ENCODE measurements around the gene KCNK3.
"Not testable (repeated sequence)": the region's sequence is repeated elsewhere in the genome, so short reads cannot be mapped to it uniquely, and the experiment has no call there.

KCNK3 gene

DNA sequence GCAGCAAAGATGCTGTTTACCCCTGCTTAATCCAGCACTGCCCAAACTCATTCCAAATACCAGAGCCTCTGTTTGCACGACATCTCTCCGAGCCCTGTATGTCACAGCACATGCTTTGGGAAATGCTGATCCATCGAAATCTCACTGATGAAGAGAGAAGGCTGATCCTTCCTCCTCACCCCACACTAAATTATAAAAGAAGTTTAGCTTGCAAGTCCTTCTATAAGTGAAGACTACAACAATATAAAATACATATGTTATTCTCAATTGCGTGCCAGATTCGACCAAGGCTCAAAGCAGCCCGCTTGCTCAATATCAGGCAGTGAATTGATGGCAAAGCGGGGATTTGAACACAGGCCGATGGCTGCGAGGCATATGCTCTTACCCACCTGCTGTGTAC lies 40.9 kb downstream of the KCNK3 start:
- DNase-seq = no peak

DNA sequence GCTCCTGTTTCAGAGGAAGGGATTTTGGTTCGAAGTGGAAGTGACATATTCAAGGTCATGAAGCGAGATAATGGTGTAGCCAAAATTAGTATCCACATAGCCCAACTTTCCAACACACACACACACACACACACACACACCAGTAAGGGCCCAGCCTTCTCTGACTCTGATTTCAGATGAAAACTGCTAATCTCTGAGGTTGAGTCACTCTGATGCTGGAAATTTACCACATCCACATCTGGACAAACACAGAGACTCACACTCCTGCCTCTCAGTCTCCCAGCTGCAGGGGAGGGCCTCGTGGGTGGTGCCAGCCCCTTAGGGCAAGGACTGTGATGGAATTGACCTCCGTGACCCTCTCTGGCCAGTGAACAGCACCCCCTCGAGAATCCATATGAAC lies 42.6 kb downstream of the KCNK3 start:
- no peak for DNase-seq

DNA sequence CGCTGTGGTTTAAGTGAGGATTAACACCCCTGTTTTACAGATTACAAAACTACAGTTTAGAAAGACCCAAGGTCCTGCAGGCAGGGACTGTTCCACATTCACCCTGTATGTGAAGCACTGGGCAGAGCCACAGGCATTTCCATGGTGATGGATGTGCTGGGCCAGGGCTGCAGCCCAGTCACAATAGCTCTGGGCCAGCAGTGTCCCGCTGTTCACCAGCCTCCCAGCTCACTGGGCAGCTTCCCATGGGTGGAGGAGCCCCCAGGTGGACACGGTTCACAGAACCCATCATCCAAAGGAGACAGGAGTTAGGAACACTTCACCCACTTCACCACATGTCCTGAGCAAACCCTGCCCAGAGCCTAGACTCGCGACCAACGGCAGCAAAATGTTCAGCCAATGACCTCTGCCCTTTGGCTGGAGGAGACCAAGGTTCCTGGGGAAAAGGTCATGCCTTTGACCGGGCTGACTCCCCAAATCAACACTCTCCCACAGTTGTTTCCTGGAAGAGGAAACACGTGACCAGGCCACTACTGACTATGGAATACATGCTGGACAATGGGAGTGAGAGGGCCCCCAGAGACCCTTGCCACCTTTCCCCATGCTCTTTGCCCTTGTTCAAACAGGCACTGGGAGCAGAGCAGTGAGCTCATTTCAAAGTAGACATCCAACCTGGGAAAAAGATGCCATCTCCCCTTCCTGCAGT lies 43.5 kb downstream of the KCNK3 start:
- DNase-seq = no peak

DNA sequence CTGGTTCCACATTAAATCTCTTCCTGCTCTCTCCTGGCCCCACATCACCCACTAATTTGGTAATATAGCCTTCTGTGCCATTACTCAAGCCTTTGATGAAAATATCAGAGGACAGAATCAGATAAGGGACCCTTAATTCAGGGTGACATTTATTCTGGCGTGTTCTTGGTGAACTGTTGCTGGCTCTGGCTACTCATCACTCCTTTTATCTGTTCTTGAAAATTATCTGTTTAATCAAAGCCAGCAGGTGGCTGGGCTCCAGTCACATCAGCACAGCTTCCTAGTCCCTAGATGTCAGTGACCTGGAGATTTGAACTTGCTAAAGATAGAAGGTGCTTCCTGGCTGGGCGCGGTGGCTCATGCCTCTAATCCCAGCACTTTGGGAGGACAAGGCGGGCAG lies 44.7 kb downstream of the KCNK3 start:
- no peak for DNase-seq

DNA sequence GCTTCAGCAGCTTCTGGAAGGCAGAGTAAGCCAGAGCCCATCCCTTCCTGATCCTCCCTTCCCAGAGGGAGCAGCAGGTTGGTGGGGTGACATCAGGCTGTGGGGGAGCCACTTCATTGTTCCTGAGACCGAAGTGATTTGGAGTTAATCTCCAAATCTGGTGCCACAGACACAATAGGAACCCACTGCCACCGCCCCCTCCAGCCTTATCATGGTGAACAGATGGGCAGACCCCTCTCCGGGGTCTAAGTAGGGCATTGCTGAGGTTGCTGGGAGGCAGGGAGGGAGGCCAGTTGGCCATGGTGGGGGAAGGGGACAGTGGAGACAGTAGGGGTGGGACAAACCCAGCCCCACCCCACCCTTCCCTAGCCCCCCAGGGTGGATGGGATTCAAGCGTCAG lies 46.0 kb downstream of the KCNK3 start:
- no peak for DNase-seq

DNA sequence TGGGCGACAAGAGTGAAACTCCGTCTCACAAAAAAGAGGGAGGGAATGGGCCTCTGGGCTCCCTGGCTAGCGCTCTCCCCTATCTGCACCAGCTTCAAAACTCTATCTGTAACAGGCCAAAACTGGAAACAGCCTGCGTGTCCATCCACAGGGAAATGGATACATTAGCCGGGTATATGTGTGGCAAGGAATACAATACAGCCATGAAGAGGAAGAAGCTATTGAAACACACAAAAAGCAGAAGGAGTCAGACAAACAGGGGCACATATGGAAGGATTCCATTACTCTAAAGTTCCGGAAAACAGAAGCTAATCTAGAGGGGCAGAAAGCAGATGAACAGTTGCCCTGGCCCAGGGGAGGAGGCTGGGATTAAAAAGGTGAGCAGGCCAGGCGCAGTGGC lies 47.0 kb downstream of the KCNK3 start:
- DNase-seq = no peak

DNA sequence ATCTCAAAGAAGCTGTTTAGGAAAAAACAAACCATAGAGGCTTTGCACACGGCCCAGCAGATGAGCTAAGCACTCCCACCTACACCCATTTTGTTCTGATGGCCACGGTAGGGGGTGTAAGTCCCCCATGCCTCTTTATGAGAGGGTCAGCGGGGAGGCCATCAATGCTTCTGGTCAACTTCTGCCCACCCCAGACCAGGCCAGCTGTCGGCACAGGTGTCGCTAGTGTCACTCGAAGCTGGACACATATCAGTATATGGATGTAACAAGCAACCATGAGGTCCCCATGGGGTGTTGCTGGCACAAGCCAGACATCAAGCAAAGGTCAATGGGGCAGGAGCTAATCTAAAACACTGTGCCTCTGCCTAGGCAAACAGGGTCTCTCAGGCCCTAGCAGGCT lies 47.8 kb downstream of the KCNK3 start:
- DNase-seq = no peak

DNA sequence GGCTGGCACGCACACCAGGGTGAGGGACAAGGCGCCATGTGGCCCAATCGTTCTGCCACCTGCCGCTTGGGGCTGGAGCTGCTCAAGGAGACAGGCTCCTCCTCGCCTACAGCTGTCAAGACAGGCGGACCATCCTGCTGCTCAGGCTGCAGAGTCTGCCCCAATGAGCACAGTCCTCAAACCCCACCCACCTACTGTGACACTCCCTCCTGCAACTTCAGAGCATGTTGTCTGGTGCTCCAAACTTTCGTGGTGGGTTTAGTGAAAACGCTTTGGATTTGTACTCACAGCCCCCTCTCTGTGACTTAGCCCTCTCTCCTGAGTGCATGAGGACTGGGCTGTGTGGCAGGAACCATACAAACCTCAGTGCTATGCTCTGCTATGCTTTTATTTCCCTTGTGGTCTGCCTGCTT lies 48.4 kb downstream of the KCNK3 start:
- DNase-seq = no peak

DNA sequence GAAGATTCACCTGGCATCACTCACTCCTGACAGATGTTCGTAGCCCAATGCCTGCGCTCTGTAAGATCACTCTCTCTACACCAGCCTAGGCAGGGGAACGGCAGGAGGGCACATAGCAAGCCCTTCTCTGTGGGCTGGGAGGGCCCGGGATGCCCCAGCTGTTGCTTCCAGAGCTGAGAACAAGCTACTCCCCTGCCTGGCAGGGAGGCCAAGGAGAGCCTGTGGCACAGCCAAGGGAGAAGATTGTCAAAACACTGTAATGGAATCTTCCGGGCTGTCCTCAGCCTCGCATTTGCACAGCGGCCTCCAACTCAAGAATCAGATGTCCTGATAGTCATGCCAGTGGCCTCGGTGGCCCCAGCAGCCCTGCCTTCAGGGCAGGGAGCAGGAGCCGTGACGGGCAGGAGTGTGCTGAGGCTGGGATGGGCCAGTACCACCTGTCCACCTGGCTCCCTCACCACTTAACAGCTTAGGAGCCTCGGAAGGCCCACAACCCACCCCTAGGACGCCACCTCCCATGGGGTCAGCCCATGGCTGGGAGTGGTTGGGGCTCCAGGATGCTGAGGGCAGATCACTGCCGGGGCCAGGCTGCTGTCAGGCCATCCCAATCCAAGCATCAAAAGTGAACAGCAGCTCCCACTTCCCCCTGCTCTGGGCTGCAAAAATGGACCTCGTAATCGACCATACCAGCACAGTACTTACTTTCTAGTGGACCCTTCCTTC lies 49.7 kb downstream of the KCNK3 start:
- no peak for DNase-seq

DNA sequence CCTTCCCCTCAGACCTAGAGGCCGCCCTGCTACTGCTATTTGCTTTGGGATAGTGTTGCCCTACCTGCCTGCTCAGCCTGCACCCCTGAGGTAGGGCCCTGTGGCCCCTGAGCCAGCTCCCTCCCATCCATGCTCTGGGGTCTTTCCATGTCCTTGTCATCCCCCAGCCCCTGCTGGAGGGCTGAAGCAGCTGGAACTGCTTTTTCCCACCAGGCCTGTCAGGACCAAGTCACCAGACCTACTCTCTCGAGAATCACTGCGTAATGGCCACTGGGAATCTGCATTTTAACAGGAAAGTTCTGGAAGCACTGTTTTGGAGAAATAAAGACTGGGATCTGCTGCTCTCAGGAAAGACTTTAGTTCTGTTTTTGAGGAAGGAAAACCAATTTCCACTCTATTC lies 51.3 kb downstream of the KCNK3 start:
- DNase-seq = no peak

DNA sequence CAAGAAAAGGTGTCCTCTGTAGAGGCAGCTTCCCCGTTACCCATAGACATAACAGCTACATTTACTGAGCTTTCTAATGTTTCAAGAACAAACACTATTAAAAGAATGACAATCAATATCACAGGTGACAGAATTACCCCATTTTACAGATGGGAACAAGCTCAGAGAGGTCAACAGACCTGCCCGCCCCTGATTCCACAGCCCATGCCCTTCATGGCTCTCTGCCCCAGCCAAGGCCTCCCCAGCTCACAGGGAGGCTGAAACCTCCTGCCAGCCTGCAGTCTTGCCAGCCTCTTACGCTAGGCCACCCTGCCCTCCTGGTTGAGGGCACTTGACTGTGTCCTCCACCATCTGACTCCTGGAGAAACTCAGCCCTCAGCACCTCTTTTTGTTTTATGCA lies 52.4 kb downstream of the KCNK3 start:
- no peak for DNase-seq

DNA sequence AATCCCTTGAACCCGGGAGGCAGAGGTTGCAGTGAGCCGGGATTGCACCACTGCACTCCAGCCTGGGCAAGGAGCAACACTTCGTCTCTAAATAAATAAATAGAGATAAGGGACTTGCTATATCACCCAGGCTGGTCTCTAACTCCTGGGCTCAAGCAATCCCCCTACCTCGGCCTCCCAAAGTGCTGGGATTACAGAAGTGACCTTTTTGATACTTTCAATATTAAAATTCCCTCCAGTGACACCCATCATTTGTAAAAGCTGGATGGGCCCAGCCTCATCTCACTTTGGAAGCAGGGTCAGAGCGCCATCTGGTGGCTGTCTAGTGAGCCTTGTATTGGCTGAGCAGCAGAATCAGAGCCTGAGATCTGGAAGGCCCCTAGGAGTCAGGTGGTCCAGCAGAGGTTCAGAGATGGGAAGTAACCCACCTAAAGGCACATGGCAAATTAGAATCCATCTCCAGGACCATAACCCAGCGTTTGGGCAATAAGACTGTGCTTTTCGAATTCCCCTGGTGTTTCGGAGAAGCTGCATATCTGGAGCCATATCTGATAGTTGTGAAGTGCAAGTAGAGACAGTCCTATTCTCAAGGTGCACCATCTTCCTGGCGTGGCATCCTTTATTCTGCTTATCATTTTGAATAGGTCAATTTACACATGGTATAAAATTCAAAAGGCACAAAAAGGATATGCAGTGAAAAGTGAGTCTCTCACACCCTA lies 53.2 kb downstream of the KCNK3 start:
- DNase-seq = peak; percentile 67 to 78

DNA sequence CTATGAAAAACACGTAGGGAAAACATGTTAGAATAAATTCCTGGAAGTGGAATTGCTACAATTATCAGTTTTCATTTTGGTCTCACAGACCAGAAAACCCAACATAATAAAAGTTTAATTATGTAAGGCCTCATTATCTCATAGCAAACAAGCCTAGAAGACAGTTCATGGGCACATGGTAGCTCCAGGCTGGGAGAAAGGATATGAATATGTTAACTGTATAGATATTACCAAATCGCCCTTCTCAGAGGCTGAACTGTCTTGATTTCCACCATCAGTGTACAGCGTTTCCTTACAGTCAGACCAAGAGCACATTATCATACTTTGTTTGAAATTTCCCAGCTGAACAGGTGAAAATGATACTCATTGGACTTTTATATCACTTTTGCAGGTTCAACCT lies 54.4 kb downstream of the KCNK3 start:
- no peak for DNase-seq

DNA sequence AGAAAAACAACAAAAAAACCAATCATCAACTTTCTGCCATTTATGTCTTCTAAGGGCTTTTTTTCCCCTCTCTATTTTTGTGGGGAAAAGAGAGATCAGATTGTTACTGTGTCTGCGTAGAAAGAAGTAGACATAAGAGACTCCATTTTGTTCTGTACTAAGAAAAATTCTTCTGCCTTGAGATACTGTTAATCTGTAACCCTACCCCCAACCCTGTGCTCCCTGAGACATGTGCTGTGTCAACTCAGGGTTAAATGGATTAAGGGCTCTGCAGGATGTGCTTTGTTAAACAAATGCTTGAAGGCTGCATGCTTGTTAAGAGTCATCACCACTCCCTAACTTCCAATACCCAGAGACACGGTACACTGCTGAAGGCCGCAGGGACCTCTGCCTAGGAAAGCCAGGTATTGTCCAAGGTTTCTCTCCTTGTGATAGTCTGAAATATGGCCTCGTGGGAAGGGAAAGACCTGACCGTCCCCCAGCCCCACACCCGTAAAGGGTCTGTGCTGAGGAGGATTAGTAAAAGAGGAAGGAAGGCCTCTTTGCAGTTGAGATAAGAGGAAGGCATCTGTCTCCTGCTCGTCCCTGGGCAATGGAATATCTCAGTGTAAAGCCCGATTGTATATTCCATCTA lies 57.4 kb downstream of the KCNK3 start:
- not testable (repeated sequence) for DNase-seq

DNA sequence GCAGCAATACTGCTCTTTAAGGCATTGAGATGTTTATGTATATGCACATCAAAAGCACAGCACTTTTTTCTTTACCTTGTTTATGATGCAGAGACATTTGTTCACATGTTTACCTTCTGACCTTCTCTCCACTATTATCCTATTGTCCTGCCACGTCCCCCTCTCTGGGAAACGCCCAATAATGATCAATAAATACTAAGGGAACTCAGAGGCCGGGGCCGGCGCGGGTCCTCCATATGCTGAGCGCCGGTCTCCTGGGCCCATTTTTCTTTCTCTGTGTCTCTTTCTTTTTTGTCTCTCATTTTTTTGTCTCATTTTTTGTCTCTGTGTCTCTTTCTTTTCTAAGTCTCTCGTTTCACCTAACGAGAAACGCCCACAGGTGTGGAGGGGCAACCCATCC lies 57.9 kb downstream of the KCNK3 start:
- DNase-seq = not testable (repeated sequence)

DNA sequence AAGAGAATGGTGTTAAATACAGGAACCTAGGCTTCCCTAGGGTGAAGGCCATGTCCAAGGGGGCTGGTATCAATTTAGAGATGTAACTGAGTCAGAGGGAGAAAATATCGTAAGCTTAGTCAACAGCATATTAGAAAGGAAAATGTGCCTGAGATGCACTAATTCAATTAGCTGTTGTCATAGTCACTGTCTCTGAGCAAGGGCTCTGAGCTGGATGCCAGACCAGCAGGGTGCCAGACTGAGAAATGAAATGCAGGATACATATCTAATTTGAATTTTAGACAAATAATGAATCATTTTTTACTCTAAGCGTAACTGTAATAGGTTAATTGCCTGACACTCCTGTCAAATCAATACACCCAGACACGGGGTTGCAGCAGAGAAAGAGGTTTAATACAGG lies 60.1 kb downstream of the KCNK3 start:
- no peak for DNase-seq

DNA sequence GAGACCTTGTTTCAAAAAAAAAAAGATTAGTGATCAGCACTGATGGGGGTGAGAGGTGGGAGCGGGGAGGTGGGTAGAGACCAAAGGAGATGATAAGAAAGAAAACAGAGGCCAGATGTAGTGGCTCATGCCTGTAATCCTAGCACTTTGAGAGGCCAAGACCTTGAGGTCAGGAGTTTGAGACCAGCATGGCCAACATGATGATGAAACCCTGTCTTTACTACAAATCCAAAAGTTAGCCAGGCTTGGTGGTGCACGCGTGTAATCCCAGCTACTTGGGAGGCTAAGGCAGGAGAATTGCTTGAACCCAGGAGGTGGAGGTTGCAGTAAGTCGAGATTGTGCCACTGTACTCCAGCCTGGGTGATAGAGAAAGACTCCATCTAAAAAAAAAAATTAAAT lies 62.0 kb downstream of the KCNK3 start:
- no peak for DNase-seq

DNA sequence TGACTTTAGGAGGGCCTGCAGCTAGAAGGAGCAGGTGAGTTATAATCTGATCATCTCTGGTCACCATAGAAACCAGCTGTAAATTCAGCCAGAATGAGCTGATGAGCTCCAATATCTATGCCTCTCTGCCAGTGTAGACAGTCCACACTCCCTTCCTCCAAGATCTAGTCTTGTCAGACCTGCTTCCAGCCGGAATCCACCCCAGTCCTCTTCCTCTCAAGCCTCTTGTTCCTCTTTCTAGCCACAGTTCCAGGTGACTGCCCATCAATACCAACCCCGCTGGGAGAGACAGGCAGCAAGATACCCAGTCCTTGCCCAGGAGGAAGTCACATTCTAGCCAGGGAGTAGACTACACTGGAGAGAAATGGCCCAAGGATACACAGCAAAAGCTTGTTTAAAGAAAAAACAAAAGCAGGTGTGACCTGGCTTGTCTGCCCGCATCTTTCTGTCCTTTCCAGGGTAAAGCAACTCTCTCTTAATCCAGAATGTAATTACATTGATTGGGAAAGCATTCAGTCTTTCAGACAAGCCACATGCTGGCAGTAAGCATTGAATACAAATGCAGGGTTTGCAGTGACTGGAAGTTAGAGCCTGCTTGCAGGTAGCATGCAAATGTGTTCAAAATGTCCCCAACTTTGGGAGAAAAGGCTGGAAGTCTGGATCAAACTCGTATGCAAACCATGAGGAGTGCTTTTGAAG lies 62.6 kb downstream of the KCNK3 start:
- no peak for DNase-seq

DNA sequence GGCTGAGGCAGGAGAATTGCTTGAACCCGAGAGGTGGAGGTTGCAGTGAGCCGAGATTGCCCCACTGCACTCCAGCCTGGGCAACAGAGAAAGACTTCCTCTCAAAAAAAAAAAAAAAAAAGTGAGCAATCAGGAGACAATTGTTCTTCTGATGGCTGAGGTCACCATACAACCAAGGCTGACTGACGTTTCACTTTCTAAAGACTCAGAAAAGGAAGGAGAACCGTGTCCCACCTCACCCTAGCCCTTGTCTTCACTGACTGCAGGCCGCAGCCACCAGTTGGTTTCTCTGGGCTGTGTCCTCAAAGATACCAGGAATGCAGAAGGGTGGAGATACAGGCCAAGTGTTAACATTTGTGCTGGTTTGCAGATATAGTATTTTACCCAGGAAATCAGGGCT lies 63.8 kb downstream of the KCNK3 start:
- no peak for DNase-seq

DNA sequence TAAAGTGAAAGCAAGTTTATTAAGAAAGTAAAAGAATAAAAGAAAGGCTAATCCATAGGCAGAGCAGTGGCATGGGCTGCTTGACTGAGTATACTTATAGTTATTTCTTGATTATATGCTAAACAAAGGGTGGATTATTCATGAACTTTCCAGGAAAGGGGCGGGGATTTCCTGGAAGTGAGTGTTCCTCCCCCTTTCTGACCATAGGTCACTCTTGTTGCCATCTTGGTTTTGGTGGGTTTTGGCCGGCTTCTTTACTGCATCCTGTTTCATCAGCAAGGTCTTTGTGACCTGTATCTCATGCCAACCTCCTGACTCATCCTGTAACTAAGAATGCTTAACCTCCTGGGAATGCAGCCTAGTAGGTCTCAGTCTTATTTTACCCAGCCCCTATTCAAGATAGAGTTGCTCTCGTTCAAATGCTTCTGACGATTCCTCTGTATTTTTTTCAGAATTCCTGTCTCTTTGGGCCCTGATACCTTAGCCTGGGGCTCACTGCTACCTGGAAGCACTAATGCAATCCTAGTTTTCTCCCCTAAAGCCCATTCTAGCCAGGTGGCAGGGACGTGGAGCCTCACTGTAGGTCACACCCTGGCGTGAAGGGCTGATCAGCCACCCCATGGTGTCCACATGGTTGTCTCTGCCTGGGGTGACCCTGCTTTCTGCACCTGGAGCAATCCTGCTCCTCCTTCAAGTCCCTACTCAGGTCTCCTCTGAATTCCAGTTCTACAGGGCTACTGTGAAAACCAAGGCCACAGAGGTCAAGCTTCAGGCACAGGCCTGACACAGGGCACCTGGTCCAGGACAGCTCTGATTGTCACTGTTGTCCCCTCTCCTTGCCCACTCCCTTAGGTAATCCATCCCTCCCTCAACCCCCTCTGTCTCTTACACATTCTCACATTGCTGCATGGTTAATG lies 65.6 kb downstream of the KCNK3 start:
- no peak for DNase-seq

DNA sequence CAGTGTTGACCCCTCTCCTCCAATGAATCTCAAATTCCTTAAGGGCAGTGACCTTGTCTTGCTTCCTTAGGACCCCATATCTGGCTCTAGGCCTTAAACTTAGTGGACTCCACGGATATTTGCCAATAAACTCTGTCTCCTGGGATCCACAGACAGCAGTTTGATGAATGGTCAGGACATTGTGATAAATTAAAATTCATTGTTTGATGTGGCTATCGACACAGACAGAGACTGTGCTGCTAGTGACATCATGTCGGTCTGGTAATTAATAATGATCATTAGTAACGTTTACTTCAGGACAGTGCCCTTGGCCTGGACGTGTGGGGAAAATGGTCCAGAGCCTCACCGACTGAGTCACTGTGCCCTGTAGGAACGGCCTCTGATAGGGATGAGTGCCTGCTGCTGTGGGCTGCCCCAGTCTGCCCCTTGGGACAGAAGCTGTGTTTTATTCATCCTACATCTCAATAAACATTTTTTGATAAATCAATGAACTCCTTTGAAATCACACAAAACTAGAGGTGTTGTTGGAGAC lies 66.3 kb downstream of the KCNK3 start:
- no peak for DNase-seq

DNA sequence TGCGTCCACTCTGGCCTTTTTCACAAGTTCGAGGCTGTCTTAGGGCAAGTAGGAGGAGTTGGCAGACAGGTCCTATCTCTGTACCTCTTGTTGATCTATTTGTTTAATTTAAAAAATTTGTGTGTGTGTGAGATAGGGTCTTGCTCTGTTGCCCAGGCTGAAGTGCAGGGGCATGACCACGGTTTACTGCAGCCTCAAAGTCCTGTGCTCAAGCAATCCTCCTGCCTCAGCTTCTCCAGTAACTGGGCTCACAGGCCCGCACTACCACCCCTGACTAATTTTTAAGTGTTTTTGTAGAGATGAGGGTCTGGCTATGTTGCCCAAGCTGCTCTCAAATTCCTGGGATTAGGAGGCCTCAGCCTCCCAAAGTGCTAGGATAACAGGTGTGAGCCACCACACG lies 67.3 kb downstream of the KCNK3 start:
- DNase-seq = no peak
